Transverse colon (tissue), 4 donors: ENCODE data around the gene PPP5C. TPM values are rescaled to one million over a fixed set of nuclear protein-coding genes. Genes with fewer than 3 reads are reported as not detected.

Experiments used
- DNase-seq: peaks from one replicate; pipeline ENCODE4 v3.0.0-alpha.2; 2019
- H3K27ac ChIP-seq, 4 donors: fragments of 200-600 bp; sonication (generic); 2 replicates each; pipeline ENCODE4 v1.5.1; 2016 to 2018; ENCODE audit warnings: inconsistent platforms in 4 of 4
- H3K27me3 ChIP-seq: fragments of 200-600 bp; sonication (generic); 2 replicates; pipeline ENCODE4 v1.5.1; 2017; ENCODE audit warnings: inconsistent platforms
- H3K36me3 ChIP-seq, 4 donors: fragments of 200-600 bp; sonication (generic); 2 replicates each; pipeline ENCODE4 v1.5.1; 2017 to 2019; ENCODE audit warnings: inconsistent platforms in 4 of 4
- H3K4me1 ChIP-seq, 4 donors: fragments of 200-600 bp; sonication (generic); 2 replicates each; pipeline ENCODE4 v1.5.1; 2017 to 2020; ENCODE audit warnings: inconsistent platforms in 4 of 4
- H3K4me3 ChIP-seq, 4 donors: fragments of 200-600 bp; sonication (generic); 1 replicate in 1 of 4; 2 replicates in 3 of 4; pipeline versions ENCODE4 v1.5.1 to v1.6.1; 2017 to 2019; ENCODE audit warnings: inconsistent platforms in 4 of 4
- H3K9me3 ChIP-seq, 2 donors: fragments of 200-600 bp; sonication (generic); 2 replicates each; pipeline ENCODE4 v1.5.1; 2017 to 2019; ENCODE audit warnings: inconsistent platforms in 2 of 2
- EP300 ChIP-seq: sonication (generic); formaldehyde crosslinking; IDR thresholded peaks from one replicate; pipeline ENCODE4 v1.6.1; 2017; ENCODE audit warnings: antibody characterized with exemption, low read depth
- POLR2A ChIP-seq: fragments of 450-650 bp; IDR thresholded peaks from one replicate; pipeline ENCODE4 v1.6.1; 2016; ENCODE audit warnings: antibody characterized with exemption, mild to moderate bottlenecking, moderate library complexity
- POLR2AphosphoS5 ChIP-seq, 3 donors: sonication (generic); formaldehyde crosslinking; IDR thresholded peaks; one replicate each; pipeline ENCODE4 v1.6.1; 2016; ENCODE audit warnings: antibody characterized with exemption in 3 of 3
- WGBS, 2 donors: methylation state at CpG; one replicate each; pipeline ENCODE4 v1.1.5; 2018; ENCODE audit warnings: low coverage in 1 of 2; 5-methylcytosine and 5-hydroxymethylcytosine counted together
- in situ Hi-C, 4 donors: fragments of 200-750 bp; cut with MboI; loops; one replicate each; pipeline versions ENCODE4 v1.15.0 to v1.15.1; 2017; ENCODE audit warnings: low sequenced_read_pairs in 3 of 4, low pct_ligation_motif_present in 1 of 4, low pct_unique_long_range_greater_than_20kb in 1 of 4
- intact Hi-C: fragments of 100-400 bp; cut with DNase I; formaldehyde crosslinking; loops from one replicate; pipeline ENCODE4 v1.15.1; 2023; ENCODE audit warnings: low total_unique reads
- total RNA-seq, 4 donors: library from RNA; depleted of rRNA; stranded (reverse); fragments of >200 nt; gene quantifications; one replicate each; pipeline ENCODE4 v1.1.0, GENCODE V29; 2016
- TF ChIP-seq, protein P1 (sequence below), 5 experiments: fragments of 200-600 bp in 3 of 5; fragments of 450-650 bp in 2 of 5; sonication (generic) in 3 of 5; IDR thresholded peaks; 1 replicate in 2 of 5; 2 replicates in 3 of 5; pipeline ENCODE4 v1.5.1; 2016 to 2017; ENCODE audit warnings: antibody characterized with exemption in 5 of 5, inconsistent platforms in 3 of 5, mild to moderate bottlenecking in 2 of 5, moderate library complexity in 1 of 5

The PPP5C gene
- total RNA-seq, 4 donors from 2014 or later, result 78.8 to 132 (median 96.8) TPM

- H3K9me3 ChIP-seq, result no peaks in the 10 kb centered on the region
- in situ Hi-C loops, result loop anchor here in 1 of 4 donors (25.0 kb wide), 1 partner anchor 188 kb away; the partner anchor contains the start of gene PNMA8B
- peaks cover 50 to 75% (median 71%) of the 10 kb centered on the region in 4 donors for H3K4me1 ChIP-seq
- peak; percentile 98 for DNase-seq
- H3K27ac ChIP-seq, result peak overlapping the region; percentile 88 to 95 (median 93)
- intact Hi-C loops, result no loop called here
- H3K36me3 ChIP-seq, result no peaks in the 10 kb centered on the region
- H3K27me3 ChIP-seq, result no peaks in the 10 kb centered on the region
- no peak for TF ChIP-seq POLR2A
- TF ChIP-seq POLR2AphosphoS5 (IDR thresholded peaks at IDR 0.05), result peak; percentile 86 to 94 (median 93)
- TF ChIP-seq, protein P1, sequence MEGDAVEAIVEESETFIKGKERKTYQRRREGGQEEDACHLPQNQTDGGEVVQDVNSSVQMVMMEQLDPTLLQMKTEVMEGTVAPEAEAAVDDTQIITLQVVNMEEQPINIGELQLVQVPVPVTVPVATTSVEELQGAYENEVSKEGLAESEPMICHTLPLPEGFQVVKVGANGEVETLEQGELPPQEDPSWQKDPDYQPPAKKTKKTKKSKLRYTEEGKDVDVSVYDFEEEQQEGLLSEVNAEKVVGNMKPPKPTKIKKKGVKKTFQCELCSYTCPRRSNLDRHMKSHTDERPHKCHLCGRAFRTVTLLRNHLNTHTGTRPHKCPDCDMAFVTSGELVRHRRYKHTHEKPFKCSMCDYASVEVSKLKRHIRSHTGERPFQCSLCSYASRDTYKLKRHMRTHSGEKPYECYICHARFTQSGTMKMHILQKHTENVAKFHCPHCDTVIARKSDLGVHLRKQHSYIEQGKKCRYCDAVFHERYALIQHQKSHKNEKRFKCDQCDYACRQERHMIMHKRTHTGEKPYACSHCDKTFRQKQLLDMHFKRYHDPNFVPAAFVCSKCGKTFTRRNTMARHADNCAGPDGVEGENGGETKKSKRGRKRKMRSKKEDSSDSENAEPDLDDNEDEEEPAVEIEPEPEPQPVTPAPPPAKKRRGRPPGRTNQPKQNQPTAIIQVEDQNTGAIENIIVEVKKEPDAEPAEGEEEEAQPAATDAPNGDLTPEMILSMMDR (IDR thresholded peaks at IDR 0.05), result no peak
- peak; percentile 94 for TF ChIP-seq EP300
- peak overlapping the region in 3 of 4 donors; percentile 30 to 51 (median 36) for H3K4me3 ChIP-seq
- WGBS, 2 donors, result 9% methylated on average over 11 of the region's 11 CpGs; no CpG with 5 or more reads in 1 of the 2 donors
Measured at GRCh38 chr19:46299004-46299509, 47.8 kb upstream of the PPP5C start.

DNA sequence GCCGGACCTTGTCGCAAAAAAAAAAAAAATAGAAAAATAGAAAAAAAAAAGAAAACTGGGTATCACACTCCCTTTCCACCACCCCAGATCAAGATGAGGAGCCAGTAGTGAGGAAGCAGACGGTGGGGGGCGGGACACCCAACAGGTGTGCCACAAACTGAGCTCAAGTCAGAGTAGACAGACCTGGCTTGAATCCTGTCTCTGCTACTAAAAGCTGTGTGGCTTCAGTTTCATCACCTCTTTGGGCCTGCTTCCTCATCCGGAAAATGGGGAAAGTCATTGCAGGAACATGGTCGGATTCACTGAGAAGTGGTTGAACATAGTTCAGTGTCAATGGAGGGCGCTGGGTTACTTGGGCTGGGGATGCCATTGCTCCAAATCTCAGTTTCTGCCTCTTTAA, 47.2 kb upstream of the PPP5C start:
- peaks cover 50 to 79% (median 71%) of the 10 kb centered on the region in 4 donors for H3K4me1 ChIP-seq

DNA sequence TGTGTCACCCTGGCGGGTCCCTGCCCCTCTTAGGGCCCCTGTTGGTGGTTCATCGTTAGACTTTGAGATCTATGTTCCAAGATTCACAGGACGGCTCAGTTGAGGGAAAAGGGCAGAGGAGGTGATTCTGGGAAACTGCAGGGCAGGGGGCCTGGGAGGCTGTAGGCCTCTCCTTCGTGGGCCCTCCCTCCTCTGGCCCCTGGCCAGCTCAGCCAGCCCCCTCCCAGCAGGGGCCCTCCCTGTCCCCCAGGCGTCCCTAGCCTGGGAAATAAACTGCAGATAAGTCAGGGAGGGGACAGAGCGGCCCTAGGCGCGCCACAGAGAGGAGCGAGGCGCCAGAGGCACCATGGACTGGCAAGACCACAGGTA, 43.6 kb upstream of the PPP5C start:
- Histone ChIP-seq H3K36me3 (peaks cover 0 to 7% (median 0%) of the 10 kb centered on the region in 4 donors), H3K27ac (peak overlapping the region; percentile 88 to 95 (median 93)), H3K4me1 (peaks cover 33 to 58% (median 49%) of the 10 kb centered on the region in 4 donors), H3K27me3 (no peaks in the 10 kb centered on the region), H3K4me3 (peak overlapping the region in 1 of 4 donors; percentile 26), H3K9me3 (no peaks in the 10 kb centered on the region)
- intact Hi-C loops, result no loop called here
- 60 to 83% methylated on average over 1 to 10 of the region's 10 CpGs for WGBS, 2 donors
- no peak for DNase-seq
- in situ Hi-C loops, result no loop called here
- TF ChIP-seq EP300 (no peak), POLR2A (no peak), POLR2AphosphoS5 (IDR thresholded peaks at IDR 0.05) (no peak)
- TF ChIP-seq, protein P1 (IDR thresholded peaks at IDR 0.05), result no peak

More for the DNA sequence above, 47.2 kb upstream of the PPP5C start:
- Histone ChIP-seq H3K9me3 (no peaks in the 10 kb centered on the region), H3K36me3 (no peaks in the 10 kb centered on the region), H3K27me3 (no peaks in the 10 kb centered on the region), H3K4me3 (peak overlapping the region in 3 of 4 donors; percentile 1 to 51 (median 36)), H3K27ac (peak overlapping the region; percentile 88 to 95 (median 93))
- 53% methylated on average over 3 to 7 of the region's 7 CpGs for WGBS, 2 donors
- no peak for TF ChIP-seq POLR2AphosphoS5 (IDR thresholded peaks at IDR 0.05)
- TF ChIP-seq, protein P1 (IDR thresholded peaks at IDR 0.05), result no peak
- TF ChIP-seq POLR2A, result no peak
- TF ChIP-seq EP300, result no peak
- in situ Hi-C loops (loop anchor here in 1 of 4 donors (25.0 kb wide), 1 partner anchor 188 kb away; the partner anchor contains the start of gene PNMA8B), intact Hi-C loops (no loop called here)
- DNase-seq, result peak; percentile 26

DNA sequence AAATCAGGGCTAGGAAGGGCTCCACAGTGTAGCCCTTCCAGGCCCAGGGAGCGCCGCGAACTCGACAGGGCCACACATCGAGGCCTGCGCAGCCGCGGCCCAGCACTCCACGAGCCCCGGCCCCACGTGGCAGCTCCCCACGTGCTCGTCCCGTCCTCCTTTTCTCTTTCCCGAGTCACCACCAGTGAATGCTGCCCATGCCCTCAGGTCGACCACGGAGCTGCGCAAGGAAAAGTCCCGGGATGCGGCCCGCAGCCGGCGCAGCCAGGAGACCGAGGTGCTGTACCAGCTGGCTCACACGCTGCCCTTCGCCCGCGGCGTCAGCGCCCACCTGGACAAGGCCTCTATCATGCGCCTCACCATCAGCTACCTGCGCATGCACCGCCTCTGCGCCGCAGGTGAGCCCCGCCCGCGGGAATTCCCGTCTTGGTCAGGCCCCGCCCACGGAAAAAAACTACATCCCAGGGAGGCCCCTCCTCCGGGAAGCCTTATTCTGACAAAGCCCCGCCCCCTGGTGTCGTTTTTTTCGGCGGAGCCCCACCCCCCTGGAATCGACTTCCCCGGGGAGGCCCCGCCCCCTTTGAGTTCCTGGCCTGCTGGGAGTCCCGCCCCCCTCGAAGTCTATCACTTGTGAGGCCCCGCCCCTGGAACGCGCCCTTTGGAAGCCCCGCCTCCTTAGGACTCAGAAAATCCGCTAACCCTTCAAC, 43.0 kb upstream of the PPP5C start:
- H3K27ac ChIP-seq, result peak overlapping the region; percentile 88 to 95 (median 93)
- H3K9me3 ChIP-seq, result no peaks in the 10 kb centered on the region
- intact Hi-C loops (no loop called here), in situ Hi-C loops (no loop called here)
- WGBS, 2 donors, result 48% methylated on average over 49 of the region's 56 CpGs; no CpG with 5 or more reads in 1 of the 2 donors
- DNase-seq, result peak; percentile 95
- peak overlapping the region in 1 of 4 donors; percentile 26 for H3K4me3 ChIP-seq
- H3K4me1 ChIP-seq, result peaks cover 28 to 52% (median 44%) of the 10 kb centered on the region in 4 donors
- TF ChIP-seq POLR2AphosphoS5 (IDR thresholded peaks at IDR 0.05) (peak in 2 of 3 donors; percentile 34 to 39), EP300 (no peak), POLR2A (peak; percentile 52)
- TF ChIP-seq, protein P1 (IDR thresholded peaks at IDR 0.05), result no peak
- no peaks in the 10 kb centered on the region for H3K27me3 ChIP-seq
- peaks cover 0 to 7% (median 0%) of the 10 kb centered on the region in 4 donors for H3K36me3 ChIP-seq
